HepG2 (cell line): ENCODE data around the gene CNGA3.

ENCODE experiments used
- BHLHE40 ChIP-seq: IDR thresholded peaks from 2 replicates; pipeline ENCODE4 v1.6.1; 2011; ENCODE audit warnings: low read length, improper control_type of control experiment
- FOSL1 ChIP-seq: sonication (generic); formaldehyde crosslinking; IDR thresholded peaks from 2 replicates; pipeline ENCODE4 v1.9.0; 2021; ENCODE audit warnings: missing genetic modification reagents, borderline replicate concordance
- NFE2L1 ChIP-seq: sonication (generic); formaldehyde crosslinking; IDR thresholded peaks from 2 replicates; pipeline ENCODE4 v1.4.0; 2020; ENCODE audit warnings: missing genetic modification reagents, mild to moderate bottlenecking, borderline replicate concordance
- NR2F6 ChIP-seq, 2 experiments: IDR thresholded peaks; 2 replicates each; pipeline ENCODE4 v1.6.1; 2016; ENCODE audit warnings: antibody characterized with exemption in 1 of 2, mild to moderate bottlenecking in 1 of 2
- SMARCC2 ChIP-seq: fragments of 450-650 bp; IDR thresholded peaks from 2 replicates; pipeline ENCODE4 v1.6.1; 2017; ENCODE audit warnings: antibody characterized with exemption, mild to moderate bottlenecking
- SP1 ChIP-seq, 2 experiments: fragments of 450-650 bp in 1 of 2; sonication (generic) in 1 of 2; formaldehyde crosslinking in 1 of 2; IDR thresholded peaks; 2 replicates each; pipeline versions ENCODE4 v1.4.0 to v1.6.1; 2016 to 2020; ENCODE audit warnings: missing genetic modification reagents in 1 of 2
- SUZ12 ChIP-seq: fragments of 150-350 bp; IDR thresholded peaks from 2 replicates; pipeline ENCODE4 v1.6.1; 2014; ENCODE audit warnings: low read depth, low read length
- YY1 ChIP-seq: IDR thresholded peaks from 2 replicates; pipeline ENCODE4 v1.6.1; 2011; ENCODE audit warnings: low read length, low read depth, moderate library complexity, mild to moderate bottlenecking; ENCODE audit not compliant: insufficient read depth, insufficient replicate concordance
- ZBTB8A ChIP-seq: sonication (generic); formaldehyde crosslinking; IDR thresholded peaks from 2 replicates; pipeline ENCODE4 v1.4.0; 2020; ENCODE audit warnings: mild to moderate bottlenecking, low read depth, missing genetic modification reagents, borderline replicate concordance
- ZNF3 ChIP-seq: IDR thresholded peaks from 2 replicates; pipeline ENCODE4 v1.7.0; 2017; ENCODE audit warnings: inconsistent platforms
- ZNF616 ChIP-seq: sonication (generic); formaldehyde crosslinking; IDR thresholded peaks from 2 replicates; pipeline ENCODE4 v1.5.0; 2020; ENCODE audit warnings: low read depth, mild to moderate bottlenecking, missing genetic modification reagents
- TF ChIP-seq, protein P1 (sequence below): sonication (generic); formaldehyde crosslinking; IDR thresholded peaks from 2 replicates; pipeline ENCODE4 v1.5.0; 2020; ENCODE audit warnings: mild to moderate bottlenecking, missing genetic modification reagents, moderate library complexity
- TF ChIP-seq, protein P2 (sequence below): sonication (generic); formaldehyde crosslinking; IDR thresholded peaks from 2 replicates; pipeline ENCODE4 v1.4.0; 2020; ENCODE audit warnings: missing genetic modification reagents
- TF ChIP-seq, protein P3 (sequence below): sonication (generic); formaldehyde crosslinking; IDR thresholded peaks from 2 replicates; pipeline ENCODE4 v1.4.0; 2020; ENCODE audit warnings: low read depth, mild to moderate bottlenecking, missing genetic modification reagents

DNA sequence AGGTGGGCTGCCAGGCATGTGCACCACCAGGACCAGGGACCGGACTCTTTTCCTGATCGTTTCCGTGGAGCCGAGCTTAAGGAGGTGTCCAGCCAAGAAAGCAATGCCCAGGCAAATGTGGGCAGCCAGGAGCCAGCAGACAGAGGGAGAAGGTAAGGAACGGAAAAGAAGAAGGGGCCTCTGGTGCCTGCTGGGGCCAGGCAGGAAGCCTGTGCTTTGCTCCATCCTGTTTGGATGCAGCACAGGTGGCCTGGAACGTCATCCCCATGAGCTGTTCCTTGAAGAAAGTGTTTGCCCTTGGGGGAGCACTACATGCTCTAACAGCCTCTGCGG, 33.9 kb downstream of the CNGA3 start:
- TF ChIP-seq, protein P1, sequence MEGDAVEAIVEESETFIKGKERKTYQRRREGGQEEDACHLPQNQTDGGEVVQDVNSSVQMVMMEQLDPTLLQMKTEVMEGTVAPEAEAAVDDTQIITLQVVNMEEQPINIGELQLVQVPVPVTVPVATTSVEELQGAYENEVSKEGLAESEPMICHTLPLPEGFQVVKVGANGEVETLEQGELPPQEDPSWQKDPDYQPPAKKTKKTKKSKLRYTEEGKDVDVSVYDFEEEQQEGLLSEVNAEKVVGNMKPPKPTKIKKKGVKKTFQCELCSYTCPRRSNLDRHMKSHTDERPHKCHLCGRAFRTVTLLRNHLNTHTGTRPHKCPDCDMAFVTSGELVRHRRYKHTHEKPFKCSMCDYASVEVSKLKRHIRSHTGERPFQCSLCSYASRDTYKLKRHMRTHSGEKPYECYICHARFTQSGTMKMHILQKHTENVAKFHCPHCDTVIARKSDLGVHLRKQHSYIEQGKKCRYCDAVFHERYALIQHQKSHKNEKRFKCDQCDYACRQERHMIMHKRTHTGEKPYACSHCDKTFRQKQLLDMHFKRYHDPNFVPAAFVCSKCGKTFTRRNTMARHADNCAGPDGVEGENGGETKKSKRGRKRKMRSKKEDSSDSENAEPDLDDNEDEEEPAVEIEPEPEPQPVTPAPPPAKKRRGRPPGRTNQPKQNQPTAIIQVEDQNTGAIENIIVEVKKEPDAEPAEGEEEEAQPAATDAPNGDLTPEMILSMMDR, result no peak
- no peak for TF ChIP-seq ZNF616 (CRISPR knock-in tag)
- no peak for TF ChIP-seq SUZ12
- no peak for TF ChIP-seq ZNF3 (CRISPR knock-in tag)
- no peak for TF ChIP-seq NFE2L1 (CRISPR knock-in tag)
- no peak for TF ChIP-seq YY1
- no peak for TF ChIP-seq ZBTB8A (CRISPR knock-in tag)
- TF ChIP-seq, protein P2, sequence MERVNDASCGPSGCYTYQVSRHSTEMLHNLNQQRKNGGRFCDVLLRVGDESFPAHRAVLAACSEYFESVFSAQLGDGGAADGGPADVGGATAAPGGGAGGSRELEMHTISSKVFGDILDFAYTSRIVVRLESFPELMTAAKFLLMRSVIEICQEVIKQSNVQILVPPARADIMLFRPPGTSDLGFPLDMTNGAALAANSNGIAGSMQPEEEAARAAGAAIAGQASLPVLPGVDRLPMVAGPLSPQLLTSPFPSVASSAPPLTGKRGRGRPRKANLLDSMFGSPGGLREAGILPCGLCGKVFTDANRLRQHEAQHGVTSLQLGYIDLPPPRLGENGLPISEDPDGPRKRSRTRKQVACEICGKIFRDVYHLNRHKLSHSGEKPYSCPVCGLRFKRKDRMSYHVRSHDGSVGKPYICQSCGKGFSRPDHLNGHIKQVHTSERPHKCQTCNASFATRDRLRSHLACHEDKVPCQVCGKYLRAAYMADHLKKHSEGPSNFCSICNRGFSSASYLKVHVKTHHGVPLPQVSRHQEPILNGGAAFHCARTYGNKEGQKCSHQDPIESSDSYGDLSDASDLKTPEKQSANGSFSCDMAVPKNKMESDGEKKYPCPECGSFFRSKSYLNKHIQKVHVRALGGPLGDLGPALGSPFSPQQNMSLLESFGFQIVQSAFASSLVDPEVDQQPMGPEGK (CRISPR knock-in tag), result no peak
- TF ChIP-seq, protein P3, sequence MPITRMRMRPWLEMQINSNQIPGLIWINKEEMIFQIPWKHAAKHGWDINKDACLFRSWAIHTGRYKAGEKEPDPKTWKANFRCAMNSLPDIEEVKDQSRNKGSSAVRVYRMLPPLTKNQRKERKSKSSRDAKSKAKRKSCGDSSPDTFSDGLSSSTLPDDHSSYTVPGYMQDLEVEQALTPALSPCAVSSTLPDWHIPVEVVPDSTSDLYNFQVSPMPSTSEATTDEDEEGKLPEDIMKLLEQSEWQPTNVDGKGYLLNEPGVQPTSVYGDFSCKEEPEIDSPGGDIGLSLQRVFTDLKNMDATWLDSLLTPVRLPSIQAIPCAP (CRISPR knock-in tag), result no peak
- TF ChIP-seq BHLHE40, result no peak
- no peak for TF ChIP-seq SMARCC2
- no peak for TF ChIP-seq FOSL1 (CRISPR knock-in tag)
- TF ChIP-seq NR2F6 (IDR thresholded peaks at IDR 0.05), result no peak
- TF ChIP-seq NR2F6 (CRISPR knock-in tag; IDR thresholded peaks at IDR 0.05), result no peak
- no peak for TF ChIP-seq SP1 (IDR thresholded peaks at IDR 0.05)
- no peak for TF ChIP-seq SP1 (CRISPR knock-in tag; IDR thresholded peaks at IDR 0.05)
